GM19468 (cell line): ENCODE data around the gene MDFIC2.
"Not testable (repeated sequence)": the region's sequence is repeated elsewhere in the genome, so short reads cannot be mapped to it uniquely, and the experiment has no call there.

ENCODE experiments used
- ATAC-seq: cut with Tn5 transposase; IDR thresholded peaks from one replicate; pipeline ENCODE4 v1.9.1; 2021; ENCODE audit warnings: mild to moderate bottlenecking, moderate library complexity, moderate number of reproducible peaks; ENCODE audit not compliant: unreplicated experiment; ENCODE audit errors: extremely low read depth

MDFIC2 gene

GRCh38 chr3:70264122-70264780 is 48.2 kb downstream of the MDFIC2 start:
- ATAC-seq, result no peak

DNA sequence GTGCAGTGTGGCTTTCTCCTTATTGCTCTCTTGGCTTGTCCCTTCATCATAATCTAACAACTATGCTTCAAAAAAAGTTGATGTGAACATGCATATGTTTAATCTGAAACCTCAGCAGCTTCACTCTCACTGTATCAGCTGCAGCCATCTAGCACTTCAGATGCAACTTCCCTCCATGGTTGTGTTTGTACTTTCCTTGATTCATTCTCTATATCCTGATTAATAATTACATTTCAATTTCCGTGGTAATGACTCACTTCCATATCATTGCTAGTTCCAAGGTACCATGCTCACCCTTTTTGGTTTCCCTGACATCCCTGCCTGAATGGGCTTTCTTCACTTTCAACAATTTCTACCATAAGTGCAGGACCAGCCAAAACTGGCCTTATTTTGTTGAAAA is 51.2 kb downstream of the MDFIC2 start:
- ATAC-seq, result no peak

DNA sequence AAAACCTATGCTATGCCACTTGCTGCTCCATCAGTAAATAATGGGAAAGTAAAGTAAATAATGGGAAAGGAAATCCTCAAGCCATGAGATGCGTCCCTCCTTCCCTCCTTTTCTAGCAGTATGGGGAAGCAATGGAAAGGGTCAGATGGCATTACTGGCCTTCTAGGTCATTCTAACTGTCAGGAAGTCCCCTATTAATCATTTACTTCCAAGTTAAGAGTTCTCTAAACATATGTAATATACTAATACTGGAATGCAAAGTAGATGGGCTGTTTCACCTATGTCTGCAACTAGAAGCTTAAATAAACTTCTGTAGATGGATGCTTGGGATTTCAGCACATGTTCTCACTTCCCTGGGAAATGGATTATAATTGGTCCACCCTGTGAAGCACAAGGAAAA is 55.9 kb downstream of the MDFIC2 start:
- no peak for ATAC-seq

DNA sequence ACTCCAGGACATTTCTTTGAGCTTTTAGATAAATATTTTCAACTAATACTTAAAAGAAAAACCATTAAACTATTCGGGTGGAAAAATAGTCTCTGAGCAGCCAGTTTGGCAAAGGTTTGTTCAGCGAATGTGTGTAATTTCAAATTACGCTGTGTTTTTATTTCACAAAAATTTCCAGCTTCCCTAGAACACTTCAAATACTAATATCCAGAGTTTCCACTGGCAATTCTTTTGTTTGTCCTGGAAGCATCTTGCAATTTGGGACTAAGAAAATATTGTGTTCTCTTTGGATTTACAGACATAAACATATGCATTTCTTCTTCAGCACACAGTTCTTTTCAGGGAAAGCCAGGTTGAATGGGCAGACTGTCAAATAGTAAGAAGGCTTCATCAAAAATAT is 61.9 kb downstream of the MDFIC2 start:
- no peak for ATAC-seq

- ATAC-seq, result no peak
Observed at GRCh38 chr3:70249509-70250160, 62.8 kb downstream of the MDFIC2 start.

DNA sequence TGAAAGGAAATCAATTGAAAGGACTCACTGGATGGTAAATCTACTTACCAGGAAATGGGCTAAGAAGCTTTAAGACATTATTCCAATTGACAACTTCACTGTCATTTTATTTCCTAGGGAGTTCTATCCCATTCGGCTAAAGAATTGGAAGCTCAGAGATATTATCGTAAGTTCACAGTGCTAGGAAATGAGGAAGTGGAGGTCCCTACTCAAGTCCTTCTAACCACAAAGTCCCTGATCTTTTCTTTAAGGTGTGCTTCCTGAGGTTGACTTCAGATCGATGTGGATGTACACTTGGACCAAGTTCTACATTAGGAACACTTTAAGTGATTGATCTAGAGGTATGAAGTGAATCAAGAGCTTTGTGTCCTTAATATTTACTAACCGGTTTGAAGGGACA is 63.6 kb downstream of the MDFIC2 start:
- no peak for ATAC-seq

DNA sequence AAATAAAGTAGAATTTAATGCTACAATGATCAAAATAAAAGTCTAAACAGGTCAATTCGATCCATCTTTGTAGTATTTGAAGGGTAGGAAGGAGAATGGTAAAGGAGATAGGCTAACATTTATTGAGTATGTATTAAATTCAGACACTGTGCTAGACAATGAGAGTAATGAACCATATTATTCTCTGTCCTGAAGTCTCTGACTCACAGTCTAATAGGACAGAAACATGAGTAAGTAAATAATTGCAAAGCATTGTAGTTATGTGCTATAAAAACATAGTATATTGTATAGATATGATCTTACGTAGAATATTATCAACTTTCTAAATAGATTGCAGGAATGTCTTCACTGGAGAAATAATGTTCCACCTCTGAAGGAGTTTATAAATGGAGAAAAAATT is 64.5 kb downstream of the MDFIC2 start:
- ATAC-seq, result no peak

DNA sequence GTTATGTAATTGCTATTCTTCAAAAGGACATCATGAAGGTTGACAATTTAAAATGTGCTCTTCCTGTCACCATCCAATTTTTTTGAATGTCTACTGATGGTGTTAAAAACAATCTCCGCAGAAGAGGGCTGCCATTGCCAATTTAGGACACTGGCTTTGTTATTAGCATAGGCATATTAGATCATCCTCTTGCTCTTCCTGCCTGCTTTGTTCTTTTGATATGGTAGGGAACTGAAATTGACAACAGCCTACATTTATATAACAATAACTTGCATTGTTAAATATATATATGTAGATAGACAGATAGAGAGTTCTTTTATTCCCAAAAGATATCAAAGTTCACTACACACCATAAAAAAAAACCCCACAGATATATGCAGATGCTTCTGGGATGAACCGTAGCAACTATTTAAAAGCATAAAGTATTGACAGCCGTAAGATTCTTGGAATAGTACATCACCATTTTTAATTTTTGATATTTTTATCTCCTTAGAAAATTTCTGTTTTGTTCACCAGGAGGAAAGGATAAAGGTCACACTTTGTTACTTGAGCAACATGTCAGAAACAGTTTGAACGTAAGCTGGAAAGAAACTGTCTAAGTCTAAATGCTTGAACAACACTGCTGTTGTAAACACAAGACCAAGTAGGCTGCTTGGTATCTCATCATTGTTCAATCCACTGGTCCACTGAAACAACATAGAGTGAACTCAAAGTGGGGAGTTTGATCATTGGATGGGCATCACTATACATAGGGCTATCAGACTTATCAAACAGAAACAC is 66.5 kb downstream of the MDFIC2 start:
- ATAC-seq, result no peak

- ATAC-seq, result no peak
Observed at GRCh38 chr3:70244422-70244821, 68.0 kb downstream of the MDFIC2 start.

GRCh38 chr3:70242297-70242882 is 70.0 kb downstream of the MDFIC2 start:
- no peak for ATAC-seq

- ATAC-seq, result no peak
Observed at GRCh38 chr3:70233812-70234211, 78.6 kb downstream of the MDFIC2 start.

DNA sequence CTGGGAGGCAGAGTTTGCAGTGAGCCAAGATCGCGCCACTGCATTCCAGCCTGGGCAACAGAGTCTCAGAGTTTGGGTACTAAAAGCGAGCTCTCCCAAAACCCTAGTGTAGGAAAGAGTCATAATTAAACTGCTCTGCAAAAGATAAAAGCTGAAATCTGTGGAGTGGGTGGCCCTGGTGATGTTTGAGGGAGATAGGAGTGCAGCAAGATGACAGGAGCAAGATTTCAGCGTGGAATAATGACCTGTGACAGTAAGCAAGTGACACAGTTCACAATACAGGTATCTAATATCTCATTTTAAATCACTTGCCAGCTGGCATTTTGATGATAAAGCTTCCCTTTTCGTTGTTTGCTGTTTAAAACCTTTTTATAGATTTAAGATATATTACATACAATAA is 79.3 kb downstream of the MDFIC2 start:
- no peak for ATAC-seq

- no peak for ATAC-seq
Observed at GRCh38 chr3:70231266-70231701, 81.2 kb downstream of the MDFIC2 start.

GRCh38 chr3:70227437-70227836 is 85.0 kb downstream of the MDFIC2 start:
- no peak for ATAC-seq

- no peak for ATAC-seq
Observed at GRCh38 chr3:70225146-70225545, 87.3 kb downstream of the MDFIC2 start.

- no peak for ATAC-seq
Observed at GRCh38 chr3:70224337-70224736, 88.1 kb downstream of the MDFIC2 start.

- ATAC-seq, result no peak
Observed at GRCh38 chr3:70218471-70218870, 94.0 kb downstream of the MDFIC2 start.

GRCh38 chr3:70211274-70211673 is 101.2 kb downstream of the MDFIC2 start:
- ATAC-seq, result not testable (repeated sequence)

DNA sequence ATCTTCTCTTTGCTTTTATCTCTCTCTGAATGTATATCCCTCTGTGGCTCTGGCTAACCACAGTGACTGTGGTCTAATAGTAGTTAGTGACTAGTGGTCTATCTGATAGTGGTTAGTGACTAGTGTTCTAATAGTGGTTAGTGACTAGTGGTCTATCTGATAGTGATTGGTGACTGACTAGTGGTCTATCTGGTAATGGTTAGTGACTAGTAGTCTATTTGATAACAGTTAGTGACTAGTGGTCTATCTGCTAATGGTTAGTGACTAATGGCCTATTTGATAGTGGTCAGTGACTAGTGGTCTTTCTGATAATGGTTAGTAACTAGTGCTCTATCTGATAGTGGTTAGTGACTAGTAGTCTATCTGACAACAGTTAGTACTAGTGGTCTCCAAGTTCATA is 110.5 kb downstream of the MDFIC2 start:
- ATAC-seq, result no peak

GRCh38 chr3:70189884-70190473 is 122.5 kb downstream of the MDFIC2 start:
- ATAC-seq, result no peak

DNA sequence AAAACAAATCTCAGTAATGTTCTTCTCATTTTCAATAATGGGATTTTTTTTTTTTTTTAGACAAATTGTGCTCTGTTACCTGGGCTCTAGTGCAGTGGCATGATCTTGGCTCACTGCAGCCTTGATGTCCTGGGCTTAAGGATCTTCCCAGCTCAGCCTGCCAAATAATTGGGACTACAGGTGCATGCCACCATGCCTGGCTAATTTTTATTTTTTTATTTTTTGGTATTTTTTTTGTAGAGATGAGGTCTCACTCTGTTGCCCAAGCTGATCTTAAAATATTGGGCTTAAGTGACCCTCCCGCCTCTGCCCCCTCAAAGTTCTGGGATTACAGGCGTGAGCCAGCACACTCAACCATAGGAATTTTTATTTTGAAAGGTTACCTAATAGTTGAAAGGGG is 126.2 kb downstream of the MDFIC2 start:
- ATAC-seq, result no peak
